GM12873 (cell line): ENCODE measurements around the gene TRAP1.

ENCODE experiments used
- TF ChIP-seq, protein P1 (sequence below): IDR thresholded peaks from 2 replicates; pipeline ENCODE4 v1.5.1; 2012; ENCODE audit warnings: low read depth, mild to moderate bottlenecking, moderate library complexity, low read length, control low read depth; ENCODE audit not compliant: insufficient read depth; ENCODE audit errors: missing control alignments

TRAP1 gene

DNA sequence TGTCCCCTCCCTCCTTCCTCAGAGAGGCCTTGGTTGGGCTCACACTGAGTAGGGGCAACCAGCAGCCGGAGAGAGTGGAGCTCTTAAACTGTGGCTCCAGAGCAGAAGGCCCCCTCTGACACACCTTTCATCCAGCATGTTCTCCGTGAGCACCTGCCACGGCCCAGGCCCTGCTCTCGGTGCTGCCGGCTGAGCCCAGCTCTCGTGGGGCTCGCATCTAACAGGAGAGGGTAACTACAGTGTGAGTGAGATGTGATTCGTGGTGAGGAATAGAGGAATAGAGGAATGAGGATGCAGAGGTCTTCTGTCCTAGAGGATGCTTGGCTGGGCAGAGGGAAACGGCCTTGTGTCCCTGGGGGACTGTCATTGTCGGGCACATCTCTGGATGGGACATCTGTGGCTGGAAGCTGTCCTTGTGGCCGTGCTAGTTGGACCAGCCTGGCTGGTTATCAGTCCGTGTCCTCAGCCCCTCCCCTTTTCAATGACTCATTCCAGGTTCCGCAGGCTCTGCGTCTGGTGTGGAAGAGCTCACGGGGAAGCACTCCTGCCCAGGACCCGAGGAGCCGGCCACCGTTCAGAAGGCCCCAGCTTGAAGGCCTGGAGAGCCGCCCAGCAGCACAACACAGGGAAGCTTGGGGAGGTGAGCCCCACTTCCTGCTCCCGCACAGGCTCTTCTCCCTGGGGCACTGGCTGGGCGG lies 74.8 kb downstream of the TRAP1 start:
- TF ChIP-seq, protein P1, sequence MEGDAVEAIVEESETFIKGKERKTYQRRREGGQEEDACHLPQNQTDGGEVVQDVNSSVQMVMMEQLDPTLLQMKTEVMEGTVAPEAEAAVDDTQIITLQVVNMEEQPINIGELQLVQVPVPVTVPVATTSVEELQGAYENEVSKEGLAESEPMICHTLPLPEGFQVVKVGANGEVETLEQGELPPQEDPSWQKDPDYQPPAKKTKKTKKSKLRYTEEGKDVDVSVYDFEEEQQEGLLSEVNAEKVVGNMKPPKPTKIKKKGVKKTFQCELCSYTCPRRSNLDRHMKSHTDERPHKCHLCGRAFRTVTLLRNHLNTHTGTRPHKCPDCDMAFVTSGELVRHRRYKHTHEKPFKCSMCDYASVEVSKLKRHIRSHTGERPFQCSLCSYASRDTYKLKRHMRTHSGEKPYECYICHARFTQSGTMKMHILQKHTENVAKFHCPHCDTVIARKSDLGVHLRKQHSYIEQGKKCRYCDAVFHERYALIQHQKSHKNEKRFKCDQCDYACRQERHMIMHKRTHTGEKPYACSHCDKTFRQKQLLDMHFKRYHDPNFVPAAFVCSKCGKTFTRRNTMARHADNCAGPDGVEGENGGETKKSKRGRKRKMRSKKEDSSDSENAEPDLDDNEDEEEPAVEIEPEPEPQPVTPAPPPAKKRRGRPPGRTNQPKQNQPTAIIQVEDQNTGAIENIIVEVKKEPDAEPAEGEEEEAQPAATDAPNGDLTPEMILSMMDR = no peak

DNA sequence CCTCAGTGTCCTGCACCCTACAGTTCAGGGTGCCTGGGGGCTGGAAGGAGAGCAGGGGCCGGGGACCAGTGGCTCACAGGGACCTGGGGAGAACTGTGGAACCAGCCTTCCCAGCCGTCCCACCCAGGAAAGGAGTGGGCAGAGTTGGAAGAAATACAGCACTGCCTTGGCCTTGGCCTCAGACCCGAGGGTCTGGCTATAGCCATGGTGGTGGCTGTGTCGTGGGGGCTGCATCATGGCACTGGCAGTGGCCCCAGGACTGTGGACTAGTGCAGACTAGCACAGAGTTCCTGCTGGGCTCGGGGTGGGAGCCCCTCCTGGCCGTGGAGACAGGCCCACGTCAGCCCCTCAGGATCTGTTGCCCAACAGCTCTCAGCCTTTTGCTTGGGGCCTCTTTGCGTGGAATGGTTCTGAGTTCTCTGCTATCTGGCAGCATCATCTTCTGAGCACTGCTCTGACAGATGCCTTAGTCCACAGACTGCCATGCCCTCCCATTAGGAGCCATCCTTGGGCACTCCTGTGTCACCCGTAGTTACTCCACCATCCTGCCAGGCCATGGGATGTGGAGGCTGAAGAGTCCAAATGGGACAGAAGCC lies 75.4 kb downstream of the TRAP1 start:
- TF ChIP-seq, protein P1 = no peak

DNA sequence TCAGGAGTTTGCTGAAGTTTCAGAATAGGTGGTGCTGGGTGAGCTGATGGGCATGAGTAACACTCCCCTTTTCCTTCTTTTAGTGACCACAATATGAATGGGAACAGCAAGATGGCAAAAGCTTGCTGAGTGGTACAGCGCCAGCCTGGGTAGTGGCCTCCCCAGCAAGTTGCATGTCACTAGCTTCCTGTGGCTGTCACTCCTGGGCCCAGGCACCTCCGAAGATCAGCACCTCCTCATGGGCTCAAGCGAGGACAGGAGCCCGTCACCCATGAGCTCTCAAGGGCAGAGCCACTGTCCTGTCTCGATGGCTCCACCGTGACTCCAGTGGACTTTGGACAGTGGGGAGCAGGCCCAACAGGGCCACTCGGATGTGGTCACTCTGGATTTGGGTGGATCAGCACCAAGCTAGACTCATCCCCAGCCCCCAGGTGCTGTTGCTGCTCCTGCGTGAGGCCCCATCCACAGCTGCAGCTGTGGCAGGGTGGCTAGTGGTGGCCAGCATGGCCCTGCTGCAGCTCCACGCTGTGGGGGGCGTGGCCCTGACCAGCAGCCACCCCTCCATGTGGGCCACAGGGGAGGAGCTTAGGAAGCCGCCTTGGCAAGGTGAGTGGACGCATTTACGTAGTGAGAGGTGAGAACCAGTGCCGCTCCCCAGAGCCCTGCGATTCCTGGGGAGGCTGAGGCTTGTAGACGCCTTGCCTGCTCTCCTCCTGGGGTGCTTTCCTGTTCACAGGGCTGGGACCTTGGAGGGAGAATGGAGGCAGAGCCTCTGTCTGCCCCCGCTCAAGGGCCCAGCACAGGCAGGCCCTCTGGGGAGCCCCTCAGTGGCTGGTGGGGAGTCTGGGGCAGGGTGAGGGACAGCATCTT lies 76.5 kb downstream of the TRAP1 start:
- TF ChIP-seq, protein P1 = no peak

DNA sequence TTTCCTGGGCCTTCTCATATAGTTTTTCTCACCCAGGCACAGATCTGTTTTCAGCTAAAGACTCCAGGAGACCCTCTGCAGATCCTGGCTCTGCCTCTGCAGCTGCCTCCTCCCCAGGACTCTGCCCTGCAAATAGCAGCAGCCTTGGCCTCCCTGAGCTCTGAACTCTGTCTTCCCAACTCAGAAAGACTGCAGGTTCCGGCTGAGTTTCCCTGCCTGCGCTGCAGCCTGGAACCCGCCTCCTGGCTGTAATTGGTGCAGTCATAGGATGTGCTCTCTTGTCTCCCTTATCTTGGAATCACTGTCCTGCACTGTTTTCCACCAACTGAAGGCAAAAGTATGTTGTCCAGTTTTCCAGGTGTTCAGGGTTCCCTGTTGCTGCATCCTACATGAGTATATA lies 77.1 kb downstream of the TRAP1 start:
- TF ChIP-seq, protein P1 = no peak

DNA sequence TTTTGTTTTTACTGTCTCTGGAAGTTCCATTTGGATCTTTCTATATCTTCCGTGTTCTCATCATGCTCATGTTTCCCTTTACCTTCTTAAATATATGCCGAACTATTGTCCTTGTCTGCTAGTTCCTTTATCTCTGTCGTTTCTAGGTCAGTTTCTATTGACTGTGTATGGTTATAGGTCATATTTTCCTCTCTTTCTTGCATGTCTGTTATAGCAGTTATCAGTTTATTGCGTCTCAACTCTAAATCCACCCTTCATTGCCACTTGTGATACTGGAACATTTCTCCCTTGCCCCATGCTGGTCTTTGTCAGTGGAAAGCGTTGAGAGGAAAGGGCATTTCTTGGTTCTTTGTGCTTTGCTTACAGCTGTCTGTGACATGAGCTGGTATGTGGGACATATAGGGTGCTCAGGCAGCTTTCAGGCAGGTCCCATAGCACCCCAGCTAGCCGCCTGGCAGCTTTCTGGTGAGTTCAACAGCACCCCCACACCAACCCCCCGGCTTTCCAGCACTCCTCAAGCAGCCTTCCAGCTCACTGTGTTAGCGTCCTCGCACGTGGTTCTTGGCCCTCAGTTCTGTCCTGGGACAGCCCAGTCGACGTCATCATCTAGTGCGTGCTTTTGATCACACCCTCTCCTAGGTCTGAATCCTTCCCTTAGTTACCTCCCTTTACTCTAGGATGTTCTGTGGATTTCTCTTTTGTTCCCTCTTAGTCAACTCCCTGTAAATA lies 78.2 kb downstream of the TRAP1 start:
- TF ChIP-seq, protein P1 = no peak

DNA sequence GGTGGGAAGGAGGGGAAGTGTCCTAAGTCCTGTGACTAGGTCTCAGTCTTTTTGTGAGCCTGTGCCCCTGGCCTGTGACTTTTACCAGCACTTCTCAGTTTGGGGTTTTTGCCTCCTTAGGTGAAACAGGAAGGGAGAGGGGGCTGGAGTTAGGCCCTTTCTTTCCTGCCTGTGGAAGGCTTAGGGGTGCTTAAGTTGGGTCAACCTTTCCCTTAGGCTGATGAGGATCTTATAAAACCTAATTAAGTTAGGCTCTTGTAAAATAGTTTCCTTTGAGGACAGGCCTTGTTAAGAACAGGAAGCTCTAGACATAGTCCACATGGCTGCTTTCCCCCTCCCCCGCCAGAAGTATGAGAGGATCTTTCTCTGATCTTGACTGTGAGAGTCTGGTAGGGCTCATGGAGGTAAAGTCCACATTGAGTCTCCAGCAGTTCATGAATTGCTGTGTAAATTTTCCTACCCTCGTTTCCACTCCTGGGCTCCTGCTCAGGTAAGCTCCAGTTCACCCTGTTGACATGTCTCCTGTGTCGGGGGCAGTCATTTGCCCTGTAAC lies 79.9 kb downstream of the TRAP1 start:
- TF ChIP-seq, protein P1 = no peak
